K562 (cell line): ENCODE results near the gene SNX17.

ENCODE experiments used
- ATF3 ChIP-seq, 2 experiments: fragments of 450-650 bp in 1 of 2; sonication (generic) in 1 of 2; formaldehyde crosslinking in 1 of 2; IDR thresholded peaks in 1 of 2; conservative IDR thresholded peaks in 1 of 2; 2 replicates each; pipeline versions ENCODE4 v1.6.1 to v1.8.1; 2016 to 2023; ENCODE audit warnings: mild to moderate bottlenecking in 2 of 2, moderate library complexity in 2 of 2, inconsistent platforms in 1 of 2, missing genetic modification reagents in 1 of 2
- CEBPZ ChIP-seq: fragments of 150-350 bp; IDR thresholded peaks from 2 replicates; pipeline ENCODE4 v1.6.1; 2014; ENCODE audit warnings: low read depth, mild to moderate bottlenecking, low read length, borderline replicate concordance
- CTCF ChIP-seq, 3 experiments: IDR thresholded peaks in 2 of 3; conservative IDR thresholded peaks in 1 of 3; 2 replicates each; pipeline ENCODE4 v1.5.1; 2011 to 2012; ENCODE audit warnings: low read length in 3 of 3, mild to moderate bottlenecking in 3 of 3, control low read depth in 2 of 3, improper control_type of control experiment in 1 of 3, inconsistent platforms in 1 of 3, low read depth in 1 of 3, mixed read lengths in 1 of 3, moderate library complexity in 1 of 3; ENCODE audit not compliant: insufficient read depth in 2 of 3
- ESRRA ChIP-seq: fragments of 450-650 bp; IDR thresholded peaks from 2 replicates; pipeline ENCODE4 v1.6.1; 2014; ENCODE audit warnings: low read depth, mild to moderate bottlenecking, moderate library complexity, borderline replicate concordance
- EZH2 ChIP-seq: IDR thresholded peaks from 2 replicates; pipeline ENCODE4 v1.6.1; 2012; ENCODE audit warnings: low read depth, mild to moderate bottlenecking, inconsistent platforms, low read length, borderline replicate concordance
- IRF2 ChIP-seq: sonication (generic); formaldehyde crosslinking; IDR thresholded peaks from 2 replicates; pipeline ENCODE4 v1.8.1; 2022; ENCODE audit warnings: mild to moderate bottlenecking, missing genetic modification reagents
- NFXL1 ChIP-seq: fragments of 450-650 bp; formaldehyde crosslinking; IDR thresholded peaks from 2 replicates; pipeline ENCODE4 v1.4.0; 2021; ENCODE audit warnings: mild to moderate bottlenecking
- POLR2AphosphoS5 ChIP-seq: IDR thresholded peaks from 2 replicates; pipeline ENCODE4 v1.6.1; 2011; ENCODE audit warnings: mild to moderate bottlenecking, low read depth, low read length, moderate library complexity; ENCODE audit not compliant: control insufficient read depth, insufficient read depth
- SMAD1 ChIP-seq: fragments of 150-350 bp; IDR thresholded peaks from 2 replicates; pipeline ENCODE4 v1.6.1; 2014; ENCODE audit warnings: low read length, low read depth; ENCODE audit not compliant: partially characterized antibody
- ZBTB1 ChIP-seq: sonication (generic); formaldehyde crosslinking; IDR thresholded peaks from 2 replicates; pipeline ENCODE4 v1.8.1; 2023; ENCODE audit warnings: missing genetic modification reagents, low read depth, mild to moderate bottlenecking, borderline replicate concordance
- ZC3H11A ChIP-seq: IDR thresholded peaks from 2 replicates; pipeline ENCODE4 v1.6.1; 2012; ENCODE audit warnings: low read depth, low read length, improper control_type of control experiment
- ZNF121 ChIP-seq: sonication (generic); formaldehyde crosslinking; conservative IDR thresholded peaks from 2 replicates; pipeline ENCODE4 v1.8.0; 2022; ENCODE audit warnings: missing genetic modification reagents
- ZNF212 ChIP-seq: fragments of 450-650 bp; formaldehyde crosslinking; IDR thresholded peaks from 2 replicates; pipeline ENCODE4 v1.4.0; 2020; ENCODE audit warnings: mild to moderate bottlenecking
- TF ChIP-seq, protein P1 (sequence below), 2 experiments: fragments of 450-650 bp in 1 of 2; sonication (generic) in 1 of 2; formaldehyde crosslinking in 1 of 2; IDR thresholded peaks; 2 replicates each; pipeline versions ENCODE4 v1.7.1 to v1.9.0; 2016 to 2022; ENCODE audit warnings: inconsistent platforms in 1 of 2, mild to moderate bottlenecking in 1 of 2, missing genetic modification reagents in 1 of 2

- TF ChIP-seq ZNF121 (CRISPR knock-in tag) (no peak), EZH2 (no peak), IRF2 (no peak), ZC3H11A (no peak), ESRRA (no peak), CEBPZ (no peak), ATF3 (IDR thresholded peaks at IDR 0.05) (no peak), ATF3 (CRISPR knock-in tag; conservative IDR thresholded peaks at IDR 0.05) (no peak), CTCF (IDR thresholded peaks at IDR 0.05 in 2 of 3, conservative IDR thresholded peaks at IDR 0.05 in 1 of 3; ENCODE audit: insufficient read depth in 2 of 3, low read depth in 1 of 3, low read length in 3 of 3) (no peak), ZNF212 (CRISPR knock-in tag) (no peak), ZBTB1 (CRISPR knock-in tag) (no peak), POLR2AphosphoS5 (no peak), SMAD1 (no peak), NFXL1 (CRISPR knock-in tag) (no peak)
- TF ChIP-seq, protein P1, sequence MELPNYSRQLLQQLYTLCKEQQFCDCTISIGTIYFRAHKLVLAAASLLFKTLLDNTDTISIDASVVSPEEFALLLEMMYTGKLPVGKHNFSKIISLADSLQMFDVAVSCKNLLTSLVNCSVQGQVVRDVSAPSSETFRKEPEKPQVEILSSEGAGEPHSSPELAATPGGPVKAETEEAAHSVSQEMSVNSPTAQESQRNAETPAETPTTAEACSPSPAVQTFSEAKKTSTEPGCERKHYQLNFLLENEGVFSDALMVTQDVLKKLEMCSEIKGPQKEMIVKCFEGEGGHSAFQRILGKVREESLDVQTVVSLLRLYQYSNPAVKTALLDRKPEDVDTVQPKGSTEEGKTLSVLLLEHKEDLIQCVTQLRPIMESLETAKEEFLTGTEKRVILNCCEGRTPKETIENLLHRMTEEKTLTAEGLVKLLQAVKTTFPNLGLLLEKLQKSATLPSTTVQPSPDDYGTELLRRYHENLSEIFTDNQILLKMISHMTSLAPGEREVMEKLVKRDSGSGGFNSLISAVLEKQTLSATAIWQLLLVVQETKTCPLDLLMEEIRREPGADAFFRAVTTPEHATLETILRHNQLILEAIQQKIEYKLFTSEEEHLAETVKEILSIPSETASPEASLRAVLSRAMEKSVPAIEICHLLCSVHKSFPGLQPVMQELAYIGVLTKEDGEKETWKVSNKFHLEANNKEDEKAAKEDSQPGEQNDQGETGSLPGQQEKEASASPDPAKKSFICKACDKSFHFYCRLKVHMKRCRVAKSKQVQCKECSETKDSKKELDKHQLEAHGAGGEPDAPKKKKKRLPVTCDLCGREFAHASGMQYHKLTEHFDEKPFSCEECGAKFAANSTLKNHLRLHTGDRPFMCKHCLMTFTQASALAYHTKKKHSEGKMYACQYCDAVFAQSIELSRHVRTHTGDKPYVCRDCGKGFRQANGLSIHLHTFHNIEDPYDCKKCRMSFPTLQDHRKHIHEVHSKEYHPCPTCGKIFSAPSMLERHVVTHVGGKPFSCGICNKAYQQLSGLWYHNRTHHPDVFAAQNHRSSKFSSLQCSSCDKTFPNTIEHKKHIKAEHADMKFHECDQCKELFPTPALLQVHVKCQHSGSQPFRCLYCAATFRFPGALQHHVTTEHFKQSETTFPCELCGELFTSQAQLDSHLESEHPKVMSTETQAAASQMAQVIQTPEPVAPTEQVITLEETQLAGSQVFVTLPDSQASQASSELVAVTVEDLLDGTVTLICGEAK (IDR thresholded peaks at IDR 0.05): no peak
- TF ChIP-seq, protein P1 (CRISPR knock-in tag; IDR thresholded peaks at IDR 0.05): no peak
Measured at GRCh38 chr2:27363933-27364332, 6.5 kb upstream of the SNX17 start.
